Measurements from ENCODE around the gene SIPA1L3.

- no peak for TF ChIP-seq CTCF (IDR thresholded peaks at IDR 0.05; ENCODE audit: poor library complexity)
- no peak for TF ChIP-seq EZH2 (IDR thresholded peaks at IDR 0.05; ENCODE audit: borderline replicate concordance)
- no peak for TF ChIP-seq EZH2phosphoT487 (IDR thresholded peaks at IDR 0.05; ENCODE audit: low read depth, severe bottlenecking, unreplicated experiment)
These were observed 273.1 kb downstream of the SIPA1L3 start for GRCh38 chr19:38180071-38180470.
